OCI-LY1 (cell line): Measurements from ENCODE around the gene DCLK1.

Source experiments
- H2AFZ ChIP-seq: fragments of 200-600 bp; sonication (generic), shearing (Covaris generic); 2 replicates; pipeline ENCODE4 v1.6.0; 2014; ENCODE audit warnings: antibody characterized with exemption, mild to moderate bottlenecking, low read length
- H3F3A ChIP-seq: fragments of 200-600 bp; sonication (generic), shearing (Covaris generic); 2 replicates; pipeline ENCODE4 v1.6.0; 2014; ENCODE audit warnings: mild to moderate bottlenecking, antibody characterized with exemption, low read length, moderate library complexity; ENCODE audit not compliant: insufficient read depth
- H3K27ac ChIP-seq: fragments of 200-600 bp; sonication (generic); 2 replicates; pipeline ENCODE4 v1.5.1; 2014; ENCODE audit warnings: low read length, mixed run types, mild to moderate bottlenecking, low read depth; ENCODE audit not compliant: poor library complexity, severe bottlenecking
- H3K27me3 ChIP-seq: fragments of 200-600 bp; sonication (generic); 2 replicates; pipeline ENCODE4 v1.6.0; 2014; ENCODE audit warnings: antibody characterized with exemption, mild to moderate bottlenecking, low read length, moderate library complexity; ENCODE audit not compliant: insufficient read depth
- H3K36me3 ChIP-seq: fragments of 200-600 bp; sonication (generic); 2 replicates; pipeline ENCODE4 v1.6.1; 2014; ENCODE audit warnings: mild to moderate bottlenecking, antibody characterized with exemption, low read length, moderate library complexity, mixed read lengths; ENCODE audit not compliant: insufficient read depth
- H3K4me1 ChIP-seq: fragments of 200-600 bp; sonication (generic); 2 replicates; pipeline ENCODE4 v1.5.1; 2014; ENCODE audit warnings: mild to moderate bottlenecking, low read length, moderate library complexity; ENCODE audit not compliant: insufficient read depth, severe bottlenecking
- H3K4me2 ChIP-seq: fragments of 200-600 bp; sonication (generic), shearing (Covaris generic); 2 replicates; pipeline ENCODE4 v1.6.1; 2014; ENCODE audit warnings: low read length
- H3K4me3 ChIP-seq: fragments of 200-600 bp; sonication (generic); 2 replicates; pipeline ENCODE4 v1.5.1; 2014; ENCODE audit warnings: low read length, low read depth, mild to moderate bottlenecking, mixed read lengths; ENCODE audit not compliant: poor library complexity, severe bottlenecking
- H3K79me2 ChIP-seq: fragments of 200-600 bp; shearing (Covaris generic); 2 replicates; pipeline ENCODE4 v1.6.1; 2016; ENCODE audit warnings: mixed run types, low read length, mixed read lengths; ENCODE audit not compliant: insufficient read depth
- H3K9ac ChIP-seq: fragments of 200-600 bp; sonication (generic), shearing (Covaris generic); 2 replicates; pipeline ENCODE4 v1.6.1; 2014; ENCODE audit warnings: mild to moderate bottlenecking, low read length, mixed read lengths
- H3K9me2 ChIP-seq: fragments of 200-600 bp; sonication (generic), shearing (Covaris generic); 2 replicates; pipeline ENCODE4 v1.6.1; 2014; ENCODE audit warnings: low read depth, mild to moderate bottlenecking, low read length, mixed read lengths
- H3K9me3 ChIP-seq: fragments of 200-600 bp; shearing (Covaris generic); 2 replicates; pipeline ENCODE4 v1.6.1; 2014; ENCODE audit warnings: low read length, mixed read lengths
- H4K20me1 ChIP-seq: fragments of 200-600 bp; sonication (generic), shearing (Covaris generic); 2 replicates; pipeline ENCODE4 v1.6.0; 2016; ENCODE audit warnings: mild to moderate bottlenecking, low read length; ENCODE audit not compliant: insufficient read depth
- EZH2 ChIP-seq: fragments of 200-600 bp; sonication (generic), shearing (Covaris generic); IDR thresholded peaks from 2 replicates; pipeline ENCODE4 v1.8.0; 2017; ENCODE audit warnings: borderline replicate concordance, mixed run types, mild to moderate bottlenecking, antibody characterized with exemption, low read length, moderate library complexity, mixed read lengths
- TF ChIP-seq, protein P1 (sequence below): fragments of 200-600 bp; sonication (generic), shearing (Covaris generic); IDR thresholded peaks from 2 replicates; pipeline ENCODE4 v1.5.1; 2017; ENCODE audit warnings: mild to moderate bottlenecking, antibody characterized with exemption, low read length, moderate library complexity, mixed read lengths

The DCLK1 gene

DNA sequence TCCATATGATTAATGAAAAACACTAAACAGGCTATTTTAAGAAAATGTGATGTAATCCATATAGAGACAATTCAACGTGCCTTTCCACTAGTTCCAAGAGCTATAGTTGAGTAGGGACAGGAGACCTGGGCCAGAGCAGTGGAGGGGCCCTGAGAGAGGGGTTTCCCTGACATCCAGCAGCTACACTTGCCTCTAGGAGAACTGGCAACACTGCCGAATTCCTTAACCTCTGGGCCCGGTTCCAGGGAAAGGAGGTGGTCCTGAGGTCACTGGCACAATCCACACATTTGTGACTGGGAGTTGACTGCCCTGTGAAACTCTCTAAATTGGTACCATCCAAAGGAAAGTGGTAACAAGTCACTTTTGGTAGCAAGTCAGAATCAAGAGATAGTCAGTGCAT lies 264.4 kb downstream of the DCLK1 start:
- TF ChIP-seq EZH2 = no peak
- no peaks in the 10 kb centered on the region for H3K36me3 ChIP-seq
- H3K9me2 ChIP-seq = no peaks in the 10 kb centered on the region
- no peaks in the 10 kb centered on the region for H3K4me1 ChIP-seq
- H4K20me1 ChIP-seq = no peaks in the 10 kb centered on the region
- H3K79me2 ChIP-seq = no peaks in the 10 kb centered on the region
- no peak overlapping the region for H3K27ac ChIP-seq
- no peak overlapping the region for H3K4me2 ChIP-seq
- H3K4me3 ChIP-seq = no peak overlapping the region
- H3K9ac ChIP-seq = no peak overlapping the region
- H3K9me3 ChIP-seq = no peaks in the 10 kb centered on the region
- no peak overlapping the region for H2AFZ ChIP-seq
- H3F3A ChIP-seq = no peaks in the 10 kb centered on the region
- no peaks in the 10 kb centered on the region for H3K27me3 ChIP-seq

DNA sequence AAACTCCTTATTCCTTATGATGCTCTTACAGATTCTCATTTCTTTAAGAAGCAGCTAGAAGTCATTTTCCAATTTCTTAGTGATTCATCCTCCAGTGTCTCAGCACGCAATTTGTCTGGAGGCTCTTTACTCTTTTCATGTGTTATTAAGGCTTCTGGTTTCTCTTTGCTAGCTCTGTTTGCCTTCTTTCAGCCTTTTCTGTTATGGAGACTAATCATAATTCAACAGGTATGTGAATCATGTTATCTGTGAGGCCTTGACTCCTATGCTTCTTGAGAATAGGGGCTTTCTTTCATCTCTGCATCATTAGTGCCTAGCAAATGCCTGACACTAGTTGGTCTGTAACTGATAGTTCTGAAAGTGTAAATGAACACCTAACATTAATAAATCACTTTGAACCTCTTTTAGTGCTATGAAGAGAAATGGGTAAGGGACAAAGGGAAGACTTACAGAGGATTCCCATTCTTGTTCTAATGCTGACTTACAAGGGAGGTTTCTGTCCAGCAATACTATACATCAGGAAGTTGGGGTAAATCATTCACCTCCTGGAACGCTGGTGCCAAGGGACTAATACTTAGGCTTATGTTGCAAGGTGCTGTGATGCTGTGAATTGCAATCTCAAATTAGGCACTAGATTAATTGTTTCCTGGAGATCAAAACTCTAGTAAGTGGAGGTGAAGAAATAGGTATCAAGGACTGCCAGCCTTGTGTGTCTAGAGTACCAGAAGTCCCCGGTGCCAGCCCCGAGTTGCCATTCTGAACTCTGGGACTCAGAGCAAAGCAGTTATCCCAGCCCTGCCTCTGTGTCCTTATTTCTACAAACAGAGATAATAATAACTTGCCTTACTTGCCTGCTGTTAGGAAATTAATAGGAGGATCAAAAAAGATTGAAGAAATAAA lies 265.6 kb downstream of the DCLK1 start:
- no peaks in the 10 kb centered on the region for H3K4me1 ChIP-seq
- no peaks in the 10 kb centered on the region for H3K9me2 ChIP-seq
- TF ChIP-seq, protein P1, sequence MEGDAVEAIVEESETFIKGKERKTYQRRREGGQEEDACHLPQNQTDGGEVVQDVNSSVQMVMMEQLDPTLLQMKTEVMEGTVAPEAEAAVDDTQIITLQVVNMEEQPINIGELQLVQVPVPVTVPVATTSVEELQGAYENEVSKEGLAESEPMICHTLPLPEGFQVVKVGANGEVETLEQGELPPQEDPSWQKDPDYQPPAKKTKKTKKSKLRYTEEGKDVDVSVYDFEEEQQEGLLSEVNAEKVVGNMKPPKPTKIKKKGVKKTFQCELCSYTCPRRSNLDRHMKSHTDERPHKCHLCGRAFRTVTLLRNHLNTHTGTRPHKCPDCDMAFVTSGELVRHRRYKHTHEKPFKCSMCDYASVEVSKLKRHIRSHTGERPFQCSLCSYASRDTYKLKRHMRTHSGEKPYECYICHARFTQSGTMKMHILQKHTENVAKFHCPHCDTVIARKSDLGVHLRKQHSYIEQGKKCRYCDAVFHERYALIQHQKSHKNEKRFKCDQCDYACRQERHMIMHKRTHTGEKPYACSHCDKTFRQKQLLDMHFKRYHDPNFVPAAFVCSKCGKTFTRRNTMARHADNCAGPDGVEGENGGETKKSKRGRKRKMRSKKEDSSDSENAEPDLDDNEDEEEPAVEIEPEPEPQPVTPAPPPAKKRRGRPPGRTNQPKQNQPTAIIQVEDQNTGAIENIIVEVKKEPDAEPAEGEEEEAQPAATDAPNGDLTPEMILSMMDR = no peak
- TF ChIP-seq EZH2 = no peak
- no peak overlapping the region for H3K9ac ChIP-seq
- no peaks in the 10 kb centered on the region for H3K27me3 ChIP-seq
- no peak overlapping the region for H3K4me3 ChIP-seq
- H3K36me3 ChIP-seq = no peaks in the 10 kb centered on the region
- no peaks in the 10 kb centered on the region for H3F3A ChIP-seq
- no peaks in the 10 kb centered on the region for H3K79me2 ChIP-seq
- H4K20me1 ChIP-seq = no peaks in the 10 kb centered on the region
- H3K9me3 ChIP-seq = no peaks in the 10 kb centered on the region
- no peak overlapping the region for H2AFZ ChIP-seq
- H3K27ac ChIP-seq = no peak overlapping the region
- H3K4me2 ChIP-seq = no peak overlapping the region

DNA sequence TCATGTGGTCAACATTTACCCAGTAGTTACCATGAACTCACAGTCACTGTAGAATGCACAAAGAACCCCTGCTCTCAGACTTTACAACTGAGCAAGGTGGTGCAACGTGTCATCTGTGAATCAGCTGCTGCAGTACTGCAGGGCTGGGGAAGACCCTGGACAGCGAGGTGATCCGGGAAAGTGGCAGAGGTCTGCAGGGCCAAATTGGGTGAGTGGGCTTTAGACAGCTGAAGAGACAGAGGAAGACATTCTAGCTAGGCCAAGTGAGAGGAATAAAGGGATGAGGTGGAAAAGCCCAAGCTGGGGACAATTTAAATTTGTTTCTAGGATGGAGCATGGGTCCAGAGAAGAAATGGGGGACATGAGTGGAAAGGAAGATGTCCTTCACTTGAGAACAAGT lies 270.5 kb downstream of the DCLK1 start:
- Histone ChIP-seq H3K36me3 (no peaks in the 10 kb centered on the region), H3K9me3 (no peaks in the 10 kb centered on the region), H2AFZ (no peak overlapping the region), H3K4me3 (no peak overlapping the region), H3F3A (no peaks in the 10 kb centered on the region), H4K20me1 (no peaks in the 10 kb centered on the region), H3K4me1 (no peaks in the 10 kb centered on the region), H3K9ac (no peak overlapping the region), H3K27ac (no peak overlapping the region), H3K4me2 (no peak overlapping the region), H3K27me3 (no peaks in the 10 kb centered on the region), H3K79me2 (no peaks in the 10 kb centered on the region), H3K9me2 (no peaks in the 10 kb centered on the region)
- TF ChIP-seq, protein P1 = no peak
- TF ChIP-seq EZH2 = no peak
